ENCODE data around the gene TXNIP.

DNA sequence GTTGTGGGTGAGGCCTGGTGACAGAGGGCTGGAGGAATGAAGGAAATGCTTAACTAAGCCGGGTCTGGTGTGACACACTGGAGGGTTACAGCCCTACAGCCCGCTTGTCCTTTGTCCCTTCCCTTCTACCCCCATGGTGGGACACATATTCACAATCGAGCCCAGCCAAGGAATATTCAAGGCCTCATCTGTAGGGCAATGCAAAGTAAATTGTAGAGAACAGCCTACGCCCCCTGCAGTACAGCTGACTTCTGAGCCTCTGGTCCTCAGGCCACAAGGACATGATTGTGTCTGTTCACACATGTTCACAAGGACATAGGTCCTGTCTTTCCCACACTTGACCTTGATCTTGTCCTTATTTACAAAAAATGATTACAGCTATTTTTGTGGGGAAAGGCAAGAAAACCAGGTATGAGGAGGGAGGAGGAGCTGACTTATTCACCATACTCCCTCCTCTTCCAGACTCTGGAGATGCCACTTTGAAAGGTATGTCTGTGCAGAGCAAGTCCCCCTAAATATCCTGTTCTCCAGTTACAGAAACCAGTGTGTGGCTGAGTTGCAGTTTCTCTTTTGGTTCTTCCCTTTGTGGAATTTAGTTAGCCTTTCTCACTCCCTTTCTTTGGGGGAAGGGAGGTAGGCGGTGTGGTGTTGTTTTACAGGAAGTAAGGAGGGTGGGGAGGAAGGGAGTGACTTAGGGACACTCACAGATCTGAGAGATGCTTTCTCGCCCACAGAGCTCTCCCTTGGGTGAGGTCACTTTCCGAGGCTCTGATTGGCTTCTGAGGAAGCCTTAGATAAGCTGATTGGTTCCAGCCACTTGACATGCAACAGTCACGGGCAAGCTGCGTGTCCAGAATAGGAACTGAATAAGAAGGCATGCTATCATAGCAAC lies 17.3 kb downstream of the TXNIP start:
- TF ChIP-seq, protein P1, sequence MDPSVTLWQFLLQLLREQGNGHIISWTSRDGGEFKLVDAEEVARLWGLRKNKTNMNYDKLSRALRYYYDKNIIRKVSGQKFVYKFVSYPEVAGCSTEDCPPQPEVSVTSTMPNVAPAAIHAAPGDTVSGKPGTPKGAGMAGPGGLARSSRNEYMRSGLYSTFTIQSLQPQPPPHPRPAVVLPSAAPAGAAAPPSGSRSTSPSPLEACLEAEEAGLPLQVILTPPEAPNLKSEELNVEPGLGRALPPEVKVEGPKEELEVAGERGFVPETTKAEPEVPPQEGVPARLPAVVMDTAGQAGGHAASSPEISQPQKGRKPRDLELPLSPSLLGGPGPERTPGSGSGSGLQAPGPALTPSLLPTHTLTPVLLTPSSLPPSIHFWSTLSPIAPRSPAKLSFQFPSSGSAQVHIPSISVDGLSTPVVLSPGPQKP (IDR thresholded peaks at IDR 0.05; ENCODE audit: borderline replicate concordance, low read depth, low read length): no peak
- peak; percentile 67; the same call in 1 of the 2 replicates for TF ChIP-seq POLR2A (IDR thresholded peaks at IDR 0.05; ENCODE audit: low read depth, low read length)
